Measurements from ENCODE around the gene TIMM22.
"Not testable (repeated sequence)": the region's sequence is repeated elsewhere in the genome, so short reads cannot be mapped to it uniquely, and the experiment has no call there.

- TF ChIP-seq CTCF (conservative IDR thresholded peaks at IDR 0.05; ENCODE audit: low read depth, low read length); POLR2A (IDR thresholded peaks at IDR 0.05; ENCODE audit: low read depth, low read length); MAZ (IDR thresholded peaks at IDR 0.05; ENCODE audit: borderline replicate concordance, low read depth, low read length); CHD1 (IDR thresholded peaks at IDR 0.05; ENCODE audit: low read depth, low read length); RAD21 (IDR thresholded peaks at IDR 0.05; ENCODE audit: low read length); USF2 (IDR thresholded peaks at IDR 0.05; ENCODE audit: low read depth, low read length); ELK1 (IDR thresholded peaks at IDR 0.05; ENCODE audit: borderline replicate concordance, low read depth, low read length): not testable (repeated sequence)
These were observed 51.7 kb downstream of the TIMM22 start for GRCh38 chr17:1048516-1049115.
